Ecto neural progenitor cell (in vitro differentiated cells): Measurements from ENCODE around the gene TRA2B.

ENCODE experiments used
- DNase-seq: peaks from one replicate; pipeline ENCODE4 v3.0.0-alpha.2; 2018; ENCODE audit warnings: low spot score

TRA2B gene

GRCh38 chr3:185937689-185938374 is at the start of gene TRA2B:
TSS of gene TRA2B (minus strand) at chr3:185938014. CDS start at chr3:185937860, 154 bp downstream.
- peak; percentile 98 for DNase-seq

- DNase-seq, result no peak
Observed at GRCh38 chr3:185986198-185986777, 48.5 kb upstream of the TRA2B start.

DNA sequence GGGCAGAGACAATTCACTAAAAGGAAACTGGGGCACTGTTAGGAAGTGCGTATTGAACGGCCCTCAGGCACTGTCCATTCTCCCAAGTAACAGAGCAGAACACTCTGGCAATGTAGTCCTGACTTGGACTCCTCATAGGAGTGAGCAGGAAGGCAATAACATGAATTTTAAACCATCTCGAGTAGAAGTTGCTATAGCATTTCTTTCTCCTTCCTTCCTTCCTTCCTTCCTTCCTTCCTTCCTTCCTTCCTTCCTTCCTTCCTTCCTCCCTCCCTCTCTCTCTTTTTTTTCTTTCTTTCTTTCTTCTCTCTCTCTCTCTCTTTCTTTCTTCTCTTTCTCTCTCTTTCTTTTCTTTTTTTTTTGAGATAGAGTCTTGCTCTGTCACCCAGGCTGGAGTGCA is 46.4 kb upstream of the TRA2B start:
- no peak for DNase-seq

DNA sequence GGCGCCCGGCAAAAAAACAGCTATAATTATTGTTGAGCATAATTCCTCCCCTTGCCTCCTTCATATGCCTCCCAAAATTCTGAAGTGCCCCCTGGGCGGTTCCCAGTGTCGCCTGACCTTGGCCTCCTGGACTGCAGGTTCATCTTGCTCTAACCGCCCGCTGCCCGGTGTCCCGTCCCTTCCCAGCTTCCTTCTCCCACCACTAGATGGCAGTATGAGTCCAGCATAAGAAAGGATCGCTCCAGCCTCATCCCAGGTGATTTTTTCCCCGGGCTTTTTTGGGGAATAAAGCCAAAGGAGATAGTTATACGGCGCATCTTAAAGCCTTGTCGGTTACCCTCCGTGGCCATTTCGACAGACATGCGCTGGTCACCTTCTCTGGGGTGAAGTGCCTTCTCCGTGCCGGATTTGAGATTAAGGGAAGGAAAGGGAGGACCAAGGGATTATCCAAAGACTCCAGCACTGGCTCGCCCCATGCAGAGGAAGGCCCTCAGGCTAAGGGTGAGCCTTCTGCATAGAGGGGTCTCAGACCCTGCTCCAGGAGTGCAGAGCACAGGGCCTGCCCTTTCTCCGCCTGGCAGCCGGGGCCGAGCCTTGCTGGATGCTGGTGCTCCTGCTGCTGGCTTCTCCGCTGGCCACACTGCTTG is 45.8 kb upstream of the TRA2B start:
- peak; percentile 85 for DNase-seq

- no peak for DNase-seq
Observed at GRCh38 chr3:185982632-185983031, 44.8 kb upstream of the TRA2B start.

GRCh38 chr3:185981621-185982020 is 43.8 kb upstream of the TRA2B start:
- no peak for DNase-seq

GRCh38 chr3:185979721-185980121 is 41.9 kb upstream of the TRA2B start:
- DNase-seq, result no peak

DNA sequence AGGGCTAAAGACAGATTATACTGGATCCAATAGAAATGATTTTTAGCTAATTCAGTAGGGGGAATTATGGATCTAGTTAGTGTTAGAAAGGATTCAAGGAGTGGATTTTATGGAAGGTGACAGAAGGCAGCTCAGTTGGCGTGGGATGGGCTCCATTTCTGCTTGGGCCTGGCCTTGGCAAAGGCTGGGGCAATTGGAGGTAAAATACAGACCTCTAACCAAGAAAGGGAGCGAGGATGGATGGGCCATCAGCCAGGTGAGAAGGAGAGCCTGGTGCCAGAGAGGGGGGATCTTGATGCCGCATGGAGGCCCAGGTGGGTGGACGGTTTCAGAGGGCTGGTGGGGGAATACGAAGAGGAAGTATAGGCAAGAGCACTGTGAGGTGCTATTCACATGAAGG is 40.7 kb upstream of the TRA2B start:
- DNase-seq, result no peak

- no peak for DNase-seq
Observed at GRCh38 chr3:185977679-185978040, 39.8 kb upstream of the TRA2B start.

GRCh38 chr3:185976977-185977678 is 39.3 kb upstream of the TRA2B start:
- peak; percentile 78 for DNase-seq

- DNase-seq, result no peak
Observed at GRCh38 chr3:185976100-185976499, 38.3 kb upstream of the TRA2B start.

GRCh38 chr3:185971579-185971978 is 33.8 kb upstream of the TRA2B start:
- no peak for DNase-seq

- DNase-seq, result no peak
Observed at GRCh38 chr3:185968168-185968567, 30.4 kb upstream of the TRA2B start.

GRCh38 chr3:185966655-185967054 is 28.8 kb upstream of the TRA2B start:
- no peak for DNase-seq

DNA sequence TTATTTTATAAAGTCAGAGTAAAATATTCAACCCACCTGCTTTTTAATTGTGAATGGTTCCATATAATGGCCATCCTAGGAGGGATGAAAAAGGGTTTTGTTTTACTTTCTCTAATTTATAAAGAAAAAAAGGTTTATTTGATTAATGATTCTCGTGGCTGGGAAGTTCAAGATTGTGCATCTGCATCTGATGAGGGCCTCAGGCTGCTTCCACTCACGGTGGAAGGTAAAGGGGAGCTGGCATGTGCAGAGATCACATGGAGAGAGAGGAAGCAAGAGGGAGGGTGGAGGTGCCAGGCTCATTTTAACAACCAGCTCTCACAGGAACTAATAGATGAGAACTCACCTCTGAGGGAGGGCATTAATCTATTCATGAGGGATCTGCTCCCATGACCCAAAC is 27.7 kb upstream of the TRA2B start:
- no peak for DNase-seq

DNA sequence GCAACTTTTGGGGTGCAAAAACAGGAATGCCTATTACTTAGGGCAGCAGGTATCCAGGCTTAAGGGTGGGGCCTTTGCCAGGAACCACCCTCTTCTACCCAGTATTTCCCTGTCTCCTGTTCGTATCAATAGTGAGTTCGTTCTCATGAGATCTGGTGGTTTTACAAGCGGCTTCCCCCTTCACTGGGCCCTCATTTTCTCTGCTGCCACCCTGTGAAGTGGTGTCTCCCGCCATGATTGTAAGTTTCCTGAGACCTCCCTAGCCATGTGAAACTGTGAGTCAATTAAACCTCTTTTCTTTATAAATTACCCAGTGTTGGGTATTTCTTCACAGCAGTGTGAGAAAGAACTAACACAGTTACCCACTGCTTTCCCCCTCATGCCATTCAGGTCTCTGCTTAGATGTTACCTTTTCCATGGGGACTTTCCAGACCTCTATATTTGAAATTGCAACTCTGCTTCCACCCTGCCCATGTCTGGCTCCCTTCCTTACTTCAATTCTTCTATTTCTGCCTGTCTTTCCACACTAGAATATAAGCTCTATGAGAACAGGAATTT is 23.9 kb upstream of the TRA2B start:
- no peak for DNase-seq

- no peak for DNase-seq
Observed at GRCh38 chr3:185960522-185961288, 22.9 kb upstream of the TRA2B start.

DNA sequence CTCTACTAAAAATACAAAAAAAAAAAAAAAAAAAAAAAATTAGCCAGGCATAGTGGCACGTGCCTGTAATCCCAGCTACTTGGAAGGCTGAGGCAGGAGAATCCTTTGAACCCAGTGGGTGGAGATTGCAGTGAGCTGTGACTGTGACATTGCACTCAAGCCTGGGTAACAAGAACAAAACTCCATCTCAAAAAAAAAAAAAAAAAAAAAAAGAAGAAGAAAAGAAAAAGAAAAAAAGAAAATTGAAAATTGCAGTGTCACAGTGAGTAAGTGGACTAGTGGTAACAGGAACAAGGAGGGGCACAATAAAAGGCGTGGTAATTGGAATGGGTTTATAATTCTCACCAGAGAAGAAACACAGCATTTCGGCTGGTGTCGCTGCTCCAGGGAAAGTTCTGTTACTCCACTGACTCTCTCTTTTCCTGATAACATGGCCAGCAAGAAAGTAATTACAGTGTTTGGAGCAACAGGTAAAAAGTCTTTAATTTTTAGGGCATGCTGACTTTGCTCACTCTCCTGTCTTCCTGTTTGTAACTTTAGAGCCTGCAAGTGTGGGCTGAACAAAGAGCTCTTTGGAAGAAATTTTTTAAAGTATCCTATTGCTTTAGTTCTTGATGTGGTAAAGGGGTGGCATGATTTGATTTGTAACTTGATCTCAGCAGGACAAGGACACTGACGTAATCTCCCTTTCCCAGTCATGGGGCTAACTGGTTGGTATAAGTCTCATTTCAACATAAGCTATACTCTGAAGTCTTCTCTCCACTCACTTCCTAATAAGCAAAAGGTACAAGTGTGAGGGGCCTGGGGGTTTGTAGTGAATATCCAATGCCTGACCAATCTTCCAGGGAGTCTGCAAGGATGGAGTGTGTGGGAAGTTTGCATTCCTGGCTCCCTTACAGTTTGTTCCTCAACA is 22.1 kb upstream of the TRA2B start:
- no peak for DNase-seq

GRCh38 chr3:185958626-185959025 is 20.8 kb upstream of the TRA2B start:
- no peak for DNase-seq

- no peak for DNase-seq
Observed at GRCh38 chr3:185956244-185956643, 18.4 kb upstream of the TRA2B start.

GRCh38 chr3:185954366-185954723 is 16.5 kb upstream of the TRA2B start:
- DNase-seq, result no peak
